ENCODE measurements around the gene F7.
"Not testable (repeated sequence)": the region's sequence is repeated elsewhere in the genome, so short reads cannot be mapped to it uniquely, and the experiment has no call there.

The F7 gene

GRCh38 chr13:113153810-113154748 is 48.5 kb downstream of the F7 start:
- DNase-seq (ENCODE audit: low spot score): peak; percentile 69

DNA sequence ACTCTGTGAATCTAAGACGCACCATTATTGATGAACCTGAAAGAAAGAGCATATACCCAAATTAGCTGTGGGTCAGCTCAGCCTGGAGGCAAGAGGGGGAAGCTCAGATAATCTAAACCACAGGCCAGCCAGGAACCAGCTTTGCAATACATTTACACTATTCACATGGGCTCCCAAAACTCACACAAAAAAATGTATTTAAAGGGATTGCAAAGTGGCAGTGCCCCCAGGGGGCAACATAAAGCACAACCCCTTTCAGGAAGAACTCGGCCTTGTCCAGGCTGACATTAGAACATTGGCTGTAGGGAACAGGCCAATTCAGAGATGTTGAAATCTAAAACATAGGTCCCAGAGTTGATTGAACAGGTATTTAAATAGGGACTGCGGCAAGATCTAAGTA is 49.6 kb downstream of the F7 start:
- DNase-seq (ENCODE audit: low spot score): no peak

DNA sequence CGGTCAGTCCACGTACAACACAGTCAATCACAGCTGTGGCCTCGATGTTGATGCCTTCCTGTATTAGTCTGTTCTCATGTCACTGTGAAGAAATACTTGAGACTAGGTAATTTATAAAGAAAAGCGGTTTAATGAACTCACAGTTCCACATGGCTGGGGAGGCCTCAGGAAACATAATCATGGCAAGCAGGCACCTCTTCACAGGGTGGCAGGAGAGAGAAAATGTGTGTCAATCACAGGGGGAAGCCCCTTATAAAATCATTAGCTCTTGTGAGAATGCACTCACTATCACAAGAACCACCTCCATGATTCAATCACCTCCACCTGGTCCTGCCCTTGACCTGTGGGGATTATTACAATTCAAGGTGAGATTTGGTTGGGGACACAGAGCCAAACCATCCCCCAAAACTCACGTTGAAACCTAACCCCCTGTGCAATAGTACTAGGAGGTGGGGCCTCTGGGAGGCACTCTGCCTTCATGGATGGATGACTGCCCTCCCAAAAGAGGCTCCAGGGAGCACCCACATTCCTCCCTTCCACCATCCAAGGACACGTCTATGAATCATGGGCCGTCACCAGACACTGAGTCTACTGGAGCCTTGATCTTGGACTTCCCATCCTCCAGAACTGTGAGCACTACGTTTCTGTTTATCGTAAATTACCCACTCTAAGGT is 50.5 kb downstream of the F7 start:
- DNase-seq (ENCODE audit: low spot score): peak; percentile 9

DNA sequence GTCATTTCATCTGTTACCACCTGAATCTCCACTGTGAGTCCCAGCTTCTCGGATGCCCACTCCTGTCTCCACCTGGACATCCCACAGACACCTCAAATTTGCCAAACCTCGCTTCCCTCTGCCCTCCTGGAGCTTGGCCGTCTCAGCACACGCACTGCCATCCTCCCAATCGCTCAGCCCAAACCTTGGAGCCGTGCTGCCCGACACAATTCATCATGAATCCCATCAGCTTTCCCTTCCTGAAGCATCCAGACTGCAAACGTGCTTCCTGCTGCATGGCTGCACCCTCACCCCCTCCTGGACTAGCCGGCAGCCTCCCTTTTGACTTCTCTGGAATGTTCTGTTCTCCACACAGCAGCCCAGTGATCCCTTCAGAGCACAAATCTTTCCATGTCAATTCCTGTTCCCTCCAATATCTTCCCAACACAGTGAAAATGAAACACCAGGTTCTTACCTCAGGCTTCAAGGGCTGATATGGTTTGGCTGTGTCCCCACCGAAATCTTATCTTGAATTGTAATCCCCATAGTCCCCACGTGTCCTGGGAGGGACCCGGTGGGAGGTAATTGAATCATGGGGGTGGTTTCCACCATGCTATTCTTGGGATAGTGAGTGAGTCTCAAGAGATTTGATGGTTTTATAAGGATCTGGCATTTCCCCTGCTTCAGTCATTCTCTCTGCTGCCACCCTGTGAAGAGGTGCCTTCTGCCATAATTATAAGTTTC is 51.8 kb downstream of the F7 start:
- no peak for DNase-seq (ENCODE audit: low spot score)

DNA sequence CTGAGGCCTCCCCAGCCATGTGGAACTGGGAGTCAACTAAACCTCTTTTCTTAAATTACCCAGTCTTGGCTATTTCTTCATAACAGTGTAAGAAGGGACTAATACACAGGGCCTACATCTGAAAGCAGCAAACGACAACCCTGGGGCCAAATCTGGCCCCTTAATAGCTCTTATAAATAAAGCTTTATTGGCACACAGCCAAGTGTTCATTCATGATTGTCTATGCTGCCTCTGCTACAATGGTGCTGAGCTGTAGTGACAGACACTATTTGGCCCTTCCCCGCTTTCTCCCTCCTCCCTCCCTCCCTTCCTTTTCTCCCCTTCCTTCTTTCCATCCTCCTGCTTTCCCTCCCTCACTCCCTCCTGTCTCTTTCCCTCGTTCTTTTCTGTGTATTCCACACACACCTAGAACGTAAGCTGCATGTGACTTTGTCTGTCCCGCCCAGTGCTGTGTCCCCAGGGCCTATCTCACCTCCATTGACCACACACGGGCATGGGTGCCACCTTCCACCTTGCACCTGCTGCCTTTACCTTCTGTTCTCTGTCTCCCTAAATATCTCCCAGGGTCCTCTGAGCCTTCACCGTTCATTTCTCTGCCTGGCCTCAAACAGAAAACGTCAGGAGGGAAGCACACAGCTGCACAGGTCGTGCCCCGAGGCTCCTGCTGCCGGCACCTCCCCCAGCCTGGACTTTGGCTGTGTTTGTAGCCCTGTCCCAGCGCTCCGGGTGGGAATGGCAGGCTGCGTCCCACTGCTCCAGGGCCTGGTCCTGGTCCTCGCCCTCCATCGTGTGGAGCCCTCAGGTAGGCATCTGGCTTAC is 52.5 kb downstream of the F7 start, which contains the start of gene PROZ:
PROZ (plus strand) TSS at position 720 of the 819 bp plus-strand sequence; CDS start at position 733, 13 bp downstream.
- DNase-seq (ENCODE audit: low spot score): no peak

GRCh38 chr13:113158946-113159345 is 53.4 kb downstream of the F7 start:
- DNase-seq (ENCODE audit: low spot score): no peak

GRCh38 chr13:113159701-113160100 is 54.1 kb downstream of the F7 start:
- no peak for DNase-seq (ENCODE audit: low spot score)

GRCh38 chr13:113160983-113161382 is 55.4 kb downstream of the F7 start:
- no peak for DNase-seq (ENCODE audit: low spot score)

GRCh38 chr13:113161433-113161832 is 55.8 kb downstream of the F7 start:
- DNase-seq (ENCODE audit: low spot score): no peak

- DNase-seq (ENCODE audit: low spot score): not testable (repeated sequence)
Observed at GRCh38 chr13:113161975-113162374, 56.4 kb downstream of the F7 start.

- no peak for DNase-seq (ENCODE audit: low spot score)
Observed at GRCh38 chr13:113162783-113163685, 57.4 kb downstream of the F7 start.

DNA sequence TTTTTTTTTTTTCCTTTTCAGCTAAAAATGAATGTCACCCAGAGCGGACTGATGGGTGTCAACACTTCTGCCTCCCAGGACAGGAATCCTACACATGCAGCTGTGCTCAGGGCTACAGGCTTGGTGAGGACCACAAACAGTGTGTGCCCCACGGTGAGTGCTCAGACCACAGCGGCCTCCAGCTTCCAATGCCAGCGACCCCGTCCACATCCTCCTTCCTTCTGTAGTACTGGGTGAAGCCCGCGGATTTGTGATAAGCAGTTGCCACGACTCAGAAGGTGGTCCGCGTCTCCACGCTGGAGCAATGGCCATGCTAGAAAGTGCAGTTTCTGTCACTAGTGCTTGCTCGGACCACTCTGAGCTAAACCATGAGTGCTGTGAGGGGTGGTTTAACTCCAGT is 58.9 kb downstream of the F7 start:
- no peak for DNase-seq (ENCODE audit: low spot score)

- DNase-seq (ENCODE audit: low spot score): no peak
Observed at GRCh38 chr13:113166266-113166665, 60.7 kb downstream of the F7 start.

- DNase-seq (ENCODE audit: low spot score): no peak
Observed at GRCh38 chr13:113166681-113167080, 61.1 kb downstream of the F7 start.

DNA sequence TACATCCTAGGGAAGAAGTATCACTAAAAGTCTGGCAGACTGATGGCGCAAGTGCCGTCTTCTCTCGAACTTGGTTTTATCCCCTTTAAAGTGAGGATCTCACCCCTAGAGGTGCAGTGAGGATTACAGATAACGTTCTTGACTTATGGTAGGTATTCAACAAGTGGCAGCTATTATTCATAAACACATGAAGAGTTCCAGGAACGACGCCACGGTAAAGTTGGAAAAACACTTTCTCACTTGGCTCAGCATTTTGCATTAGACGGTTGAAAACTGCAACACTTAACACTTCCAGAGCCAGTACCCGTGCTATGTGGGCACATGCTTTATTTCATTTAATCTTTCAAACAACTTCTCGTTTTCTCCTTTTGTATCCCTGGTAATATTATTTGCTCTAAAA is 61.6 kb downstream of the F7 start:
- no peak for DNase-seq (ENCODE audit: low spot score)

- no peak for DNase-seq (ENCODE audit: low spot score)
Observed at GRCh38 chr13:113167575-113167974, 62.0 kb downstream of the F7 start.

DNA sequence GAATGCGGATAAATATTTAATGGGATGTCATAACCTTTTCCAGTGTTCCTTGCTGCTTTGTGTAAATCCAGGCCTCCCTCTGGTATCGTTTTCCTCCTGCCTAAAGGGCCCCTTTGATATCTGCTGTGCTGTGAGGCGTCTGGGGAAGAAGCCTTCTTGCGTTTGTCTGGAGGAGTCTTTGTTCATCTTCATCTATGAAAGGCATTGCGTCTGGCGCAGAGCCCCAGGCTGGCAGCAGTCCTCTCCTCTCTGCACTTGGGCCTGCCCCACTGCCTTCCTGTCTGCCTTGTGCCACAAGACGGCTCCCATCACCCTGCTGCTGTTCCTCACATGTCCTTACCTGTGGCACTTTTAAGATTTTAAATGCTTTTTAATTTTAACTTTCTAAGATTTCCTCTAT is 62.6 kb downstream of the F7 start:
- DNase-seq (ENCODE audit: low spot score): no peak

DNA sequence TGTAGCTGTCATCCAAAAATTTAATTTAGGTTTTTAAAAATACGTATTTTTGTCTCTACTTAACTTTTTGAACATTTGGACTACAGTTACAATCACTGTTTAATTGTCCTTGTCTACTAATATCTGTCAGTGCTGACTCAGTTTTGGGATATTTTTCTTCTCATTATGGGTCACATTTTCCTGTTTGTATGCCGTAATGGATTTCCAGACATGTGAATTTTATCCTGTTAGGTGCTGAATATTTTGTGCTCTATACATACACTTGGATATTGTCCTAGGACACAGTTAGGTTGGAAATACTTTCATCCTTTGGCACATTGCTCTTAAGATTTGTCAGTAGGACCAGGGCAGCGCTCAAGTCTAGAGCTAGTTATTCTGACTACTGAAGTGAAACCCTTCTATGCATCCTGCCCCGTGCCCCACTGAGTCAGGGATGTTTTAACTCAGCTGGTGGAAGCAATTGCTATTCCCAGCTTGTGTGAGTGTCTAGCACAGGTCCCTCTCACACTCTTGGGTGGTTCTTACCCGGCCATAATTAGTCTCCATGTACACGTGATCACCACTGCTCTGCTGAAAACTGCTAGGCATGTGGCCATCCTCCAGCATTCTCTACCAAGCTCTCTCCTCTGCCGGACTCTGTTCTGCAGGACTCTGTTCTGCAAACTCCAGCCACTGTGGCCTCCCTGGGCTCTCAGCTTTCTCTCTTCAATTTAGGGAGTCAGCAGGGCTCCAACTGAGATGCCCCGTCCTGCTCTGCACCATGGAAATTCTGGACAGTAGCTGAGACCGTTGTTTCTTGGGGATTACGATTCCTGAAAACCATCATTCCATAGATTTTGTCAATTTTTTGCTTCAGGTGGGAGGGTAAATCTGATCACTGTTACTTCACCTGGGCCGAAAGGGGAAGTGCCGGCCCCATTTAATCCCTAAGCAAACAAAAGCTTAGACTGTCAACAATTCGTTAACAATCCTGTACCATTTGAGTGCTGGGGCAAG is 64.0 kb downstream of the F7 start:
- no peak for DNase-seq (ENCODE audit: low spot score)
